HepG2 (cell line): ENCODE results near the gene LRRC3. TPM values are rescaled to one million over a fixed set of nuclear protein-coding genes. Genes with fewer than 3 reads are reported as not detected.

Source experiments
- ARID2 ChIP-seq: sonication (generic); formaldehyde crosslinking; IDR thresholded peaks from 2 replicates; pipeline ENCODE4 v1.8.1; 2022; ENCODE audit warnings: mild to moderate bottlenecking, missing genetic modification reagents, borderline replicate concordance
- KDM3A ChIP-seq: IDR thresholded peaks from 2 replicates; pipeline ENCODE4 v1.6.1; 2018; ENCODE audit warnings: low read depth, missing compliant biosample characterization
- KIAA2018 ChIP-seq: sonication (generic); formaldehyde crosslinking; IDR thresholded peaks from 2 replicates; pipeline ENCODE4 v1.5.0; 2020; ENCODE audit warnings: mild to moderate bottlenecking, missing genetic modification reagents, borderline replicate concordance
- KMT2B ChIP-seq: IDR thresholded peaks from 2 replicates; pipeline ENCODE4 v1.6.1; 2016; ENCODE audit warnings: missing genetic modification reagents, missing compliant biosample characterization
- POLR2AphosphoS2 ChIP-seq: IDR thresholded peaks from 2 replicates; pipeline ENCODE4 v1.6.1; 2011; ENCODE audit warnings: low read depth, low read length, improper control_type of control experiment
- ZBED4 ChIP-seq: sonication (generic); formaldehyde crosslinking; IDR thresholded peaks from 2 replicates; pipeline ENCODE4 v1.4.0; 2020; ENCODE audit warnings: missing genetic modification reagents, borderline replicate concordance
- ZNF441 ChIP-seq: sonication (generic); formaldehyde crosslinking; IDR thresholded peaks from 2 replicates; pipeline ENCODE4 v1.7.0; 2021; ENCODE audit warnings: missing genetic modification reagents, borderline replicate concordance
- ZNF646 ChIP-seq: sonication (generic); formaldehyde crosslinking; IDR thresholded peaks from 2 replicates; pipeline ENCODE4 v1.9.0; 2021; ENCODE audit warnings: mild to moderate bottlenecking, missing genetic modification reagents
- polyA plus RNA-seq, 8 experiments: library from polyadenylated mRNA; depleted of rRNA in 3 of 8; stranded (reverse) in 7 of 8; unstranded in 1 of 8; fragments of >200 nt; fragmentation: Illumina TruSeq in 4 of 8; extraction: Trizol in 4 of 8; gene quantifications; 2 replicates each; pipeline versions ENCODE4 v1.2.1 to v1.2.3, GENCODE V29; 2011 to 2016; ENCODE audit warnings: low read depth in 4 of 8, missing spikeins in 1 of 8, mixed read lengths in 1 of 8; ENCODE audit not compliant: insufficient read depth in 1 of 8
- total RNA-seq, 5 experiments: library from RNA; depleted of rRNA; stranded (reverse); fragments of >200 nt; fragmentation: Illumina TruSeq; extraction: Trizol; gene quantifications; 2 replicates each; pipeline ENCODE4 v1.2.3, GENCODE V29; 2016; ENCODE audit warnings: low read depth in 1 of 5

LRRC3 gene
- total and polyA plus RNA-seq, 2 of the 13 experiments (the other 11 are each of a cell fraction or from before 2014, with no cell fraction given), result 4.8 to 16.5 TPM

- no peak for TF ChIP-seq ZBED4 (CRISPR knock-in tag)
- no peak for TF ChIP-seq ARID2
- no peak for TF ChIP-seq ZNF646
- TF ChIP-seq KMT2B, result no peak
- no peak for TF ChIP-seq KIAA2018
- TF ChIP-seq ZNF441, result no peak
- no peak for TF ChIP-seq POLR2AphosphoS2
- TF ChIP-seq KDM3A, result no peak
Observed at GRCh38 chr21:44498280-44499210, 43.2 kb downstream of the LRRC3 start (continued).
